ENCODE measurements around the gene RNF227. TPM values are rescaled to one million over a fixed set of nuclear protein-coding genes. Genes with fewer than 3 reads are reported as not detected.
A peak's percentile ranks its signal among the peaks of the same experiment; 100 is the strongest.

The RNF227 gene
- total RNA-seq, 4 donors from 2014 or later: 0.75 to 3.4 (median 2.7) TPM; not detected in 1

- 88% methylated on average over 15 of the region's 15 CpGs; no CpG with 5 or more reads in 1 of the 2 donors for WGBS, 2 donors (ENCODE audit: low coverage in 1 of 2)
- in situ Hi-C loops (cut with MboI; ENCODE audit: low pct_ligation_motif_present in 1 of 4, low pct_unique_long_range_greater_than_20kb in 1 of 4, low sequenced_read_pairs in 3 of 4) (no loop called here), intact Hi-C loops (cut with DNase I; ENCODE audit: low total_unique reads) (loop anchor here (5.0 kb wide), 1 partner anchor 36 kb away; the partner anchor contains the start of genes CYB5D1, NAA38 and TMEM88)
- H3K9me3 ChIP-seq: no peaks in the 10 kb centered on the region
- no peak overlapping the region for H3K4me3 ChIP-seq
- peaks cover 0 to 34% (median 11%) of the 10 kb centered on the region in 4 donors for H3K36me3 ChIP-seq
- peaks cover 18 to 19% (median 19%) of the 10 kb centered on the region in 4 donors for H3K4me1 ChIP-seq
- H3K27ac ChIP-seq: no peak overlapping the region
- no peak for DNase-seq
- TF ChIP-seq POLR2A (IDR thresholded peaks at IDR 0.05) (no peak), POLR2AphosphoS5 (IDR thresholded peaks at IDR 0.05) (no peak), CTCF (IDR thresholded peaks at IDR 0.05) (no peak)
- no peaks in the 10 kb centered on the region for H3K27me3 ChIP-seq
Measured at GRCh38 chr17:7893187-7893880, 22.8 kb downstream of the RNF227 start.

- WGBS, 2 donors (ENCODE audit: low coverage in 1 of 2): 32 to 38% methylated on average over 6 to 10 of the region's 11 CpGs
- TF ChIP-seq POLR2AphosphoS5 (IDR thresholded peaks at IDR 0.05): peak; percentile 87 to 90 (median 88)
- peak; percentile 46 to 83 (median 50) for TF ChIP-seq CTCF (IDR thresholded peaks at IDR 0.05)
- no peak for TF ChIP-seq POLR2A (IDR thresholded peaks at IDR 0.05)
- no peak for TF ChIP-seq EP300 (IDR thresholded peaks at IDR 0.05; ENCODE audit: low read depth)
- peaks cover 31 to 45% (median 41%) of the 10 kb centered on the region in 4 donors for H3K4me1 ChIP-seq
- in situ Hi-C loops (cut with MboI; ENCODE audit: low pct_ligation_motif_present in 1 of 4, low pct_unique_long_range_greater_than_20kb in 1 of 4, low sequenced_read_pairs in 3 of 4): no loop called here
- H3K4me3 ChIP-seq: no peak overlapping the region
- H3K27me3 ChIP-seq: no peaks in the 10 kb centered on the region
- H3K36me3 ChIP-seq: peaks cover 0 to 14% (median 4%) of the 10 kb centered on the region in 4 donors
- H3K9me3 ChIP-seq: no peaks in the 10 kb centered on the region
- H3K27ac ChIP-seq: peak overlapping the region; percentile 93 to 99 (median 96)
- intact Hi-C loops (cut with DNase I; ENCODE audit: low total_unique reads): no loop called here
- DNase-seq: peak; percentile 96
Measured at GRCh38 chr17:7889166-7889955, 26.7 kb downstream of the RNF227 start.

GRCh38 chr17:7888184-7888920, 27.7 kb downstream of the RNF227 start, which contains the start of gene CHD3:
TSS of gene CHD3 (plus strand) at chr17:7888789. CDS start at chr17:7889001, 212 bp downstream.
- intact Hi-C loops (cut with DNase I; ENCODE audit: low total_unique reads): no loop called here
- in situ Hi-C loops (cut with MboI; ENCODE audit: low pct_ligation_motif_present in 1 of 4, low pct_unique_long_range_greater_than_20kb in 1 of 4, low sequenced_read_pairs in 3 of 4): no loop called here
- Histone ChIP-seq H3K4me1 (peaks cover 35 to 54% (median 50%) of the 10 kb centered on the region in 4 donors), H3K27ac (peak within 1 kb of the TSS; percentile 93 to 99 (median 96)), H3K9me3 (no peaks in the 10 kb centered on the region), H3K4me3 (peak within 1 kb of the TSS; percentile 9 to 85 (median 80)), H3K27me3 (no peaks in the 10 kb centered on the region), H3K36me3 (peaks cover 0 to 5% (median 0%) of the 10 kb centered on the region in 4 donors)
- TF ChIP-seq POLR2A (IDR thresholded peaks at IDR 0.05): no peak
- no peak for TF ChIP-seq EP300 (IDR thresholded peaks at IDR 0.05; ENCODE audit: low read depth)
- TF ChIP-seq POLR2AphosphoS5 (IDR thresholded peaks at IDR 0.05): no peak
- no peak for TF ChIP-seq CTCF (IDR thresholded peaks at IDR 0.05)
- WGBS, 2 donors (ENCODE audit: low coverage in 1 of 2): 14 to 29% methylated on average over 2 to 18 of the region's 18 CpGs
- DNase-seq: peak; percentile 45

Data from transverse colon (tissue), 4 donors.